Posterior vena cava (tissue), 2 donors: ENCODE results near the gene CFAP46. TPM values are rescaled to one million over a fixed set of nuclear protein-coding genes. Genes with fewer than 3 reads are reported as not detected.
A peak's percentile ranks its signal among the peaks of the same experiment; 100 is the strongest.

Source experiments
- DNase-seq: peaks from one replicate; pipeline ENCODE4 v3.0.0-alpha.2; 2020; ENCODE audit warnings: low spot score
- intact Hi-C, 2 donors: fragments of 100-400 bp; cut with DNase I; formaldehyde crosslinking; loops; one replicate each; pipeline versions ENCODE4 v1.14.1 to v1.14.2; 2022 to 2023
- long read RNA-seq, 2 donors: library from polyadenylated mRNA; unstranded; transcript quantifications; one replicate each; pipeline ENCODE4 v2.0.0, GENCODE V29; 2020 to 2021
- total RNA-seq, 2 donors: library from RNA; stranded (reverse); fragmentation: NEBNext Ultra II Directional; extraction: Animal tissue kit (Norgen Biotek cat#: 25700); gene quantifications; one replicate each; pipeline ENCODE4 v1.2.1, GENCODE V29; 2021
- donor health status: DM: yes; HTN: yes; CAD: no.
- donor health status: DM: yes; HTN: yes; CAD: no.

CFAP46 gene
- total RNA-seq: under 1 TPM; 0.14 to 0.81 TPM
- long read RNA-seq, donor 1: 0 reads
- long read RNA-seq, donor 2: 0 reads

GRCh38 chr10:132942101-132943057, at the start of gene CFAP46:
Gene CFAP46 (minus strand): TSS chr10:132942570. CDS start chr10:132942484, 86 bp downstream.
- intact Hi-C loops: loop anchor here (5.0 to 10.0 kb wide), 2 partner anchors 180 to 182 kb away; no protein-coding TSS in a partner anchor
- DNase-seq: peak; percentile 83

- DNase-seq: no peak
- intact Hi-C loops: no loop called here
Observed at GRCh38 chr10:132991706-132992432, 49.5 kb upstream of the CFAP46 start.

GRCh38 chr10:132990684-132991545, 48.5 kb upstream of the CFAP46 start:
- DNase-seq: peak; percentile 73
- intact Hi-C loops: no loop called here

GRCh38 chr10:132989476-132990415, 47.4 kb upstream of the CFAP46 start:
- DNase-seq: peak; percentile 62
- intact Hi-C loops: loop anchor here in 1 of 2 donors (10.0 kb wide), 1 partner anchor 1065 kb away; no protein-coding TSS in a partner anchor

DNA sequence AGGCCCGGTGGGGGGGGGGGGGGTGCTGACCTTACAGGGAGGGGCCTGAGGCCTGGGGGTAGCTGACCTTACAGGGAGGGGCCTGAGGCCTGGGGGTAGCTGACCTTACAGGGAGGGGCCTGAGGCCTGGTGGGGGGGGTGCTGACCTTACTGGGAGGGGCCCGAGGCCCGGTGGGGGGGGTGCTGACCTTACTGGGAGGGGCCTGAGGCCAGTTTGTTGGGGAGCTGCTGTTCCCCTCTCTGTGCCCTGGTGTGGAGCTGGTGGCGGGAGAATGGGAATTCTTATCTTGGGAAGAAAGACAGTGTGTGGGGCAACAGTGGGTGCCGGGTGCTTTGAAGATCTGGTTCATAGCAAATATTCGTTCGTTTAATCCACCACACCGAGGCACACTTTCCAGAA, 46.6 kb upstream of the CFAP46 start:
- intact Hi-C loops: loop anchor here in 1 of 2 donors (10.0 kb wide), 1 partner anchor 1064 kb away; no protein-coding TSS in a partner anchor
- DNase-seq: peak; percentile 66

DNA sequence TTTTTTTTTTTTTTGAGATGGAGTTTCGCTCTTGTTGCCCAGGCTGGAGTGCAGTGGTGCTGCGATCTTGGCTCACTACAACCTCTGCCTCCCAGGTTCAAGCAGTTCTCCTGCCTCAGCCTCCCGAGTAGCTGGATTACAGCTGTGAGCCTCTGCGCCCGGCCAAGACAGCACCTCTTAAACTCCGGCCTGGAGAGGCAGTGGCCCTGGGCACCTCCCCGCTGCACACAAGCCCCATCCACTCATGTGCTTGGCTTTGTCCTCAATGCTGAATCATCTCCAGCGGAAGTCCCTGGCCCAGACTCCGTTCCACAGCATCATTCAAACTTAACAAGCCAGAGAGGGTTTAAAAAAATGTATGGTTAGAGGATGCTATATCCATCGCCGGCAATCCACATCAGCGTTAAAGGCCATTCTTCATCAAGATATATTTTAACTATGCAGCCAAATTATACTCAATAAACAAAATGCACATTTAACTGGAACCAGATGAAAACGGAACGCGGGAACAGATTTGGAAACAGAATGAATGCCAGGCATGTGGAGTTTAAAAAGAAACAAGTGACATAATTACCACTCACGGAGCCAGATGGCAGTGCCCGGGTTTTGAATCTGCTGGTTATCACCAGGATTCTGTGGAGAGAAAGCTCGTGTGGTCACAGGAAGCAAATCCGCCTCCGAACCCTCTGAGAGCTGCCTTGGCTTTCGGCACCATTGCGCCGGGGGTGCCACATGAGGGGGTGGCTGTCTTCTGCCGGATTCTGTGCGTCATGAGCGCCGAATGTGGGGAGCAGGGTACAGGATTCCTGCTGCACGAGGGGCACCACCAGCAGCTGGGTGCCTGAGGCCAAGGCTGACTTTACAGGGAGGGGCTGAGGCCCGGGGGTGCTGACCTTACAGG, 45.6 kb upstream of the CFAP46 start:
- intact Hi-C loops: loop anchor here in 1 of 2 donors (10.0 kb wide), 1 partner anchor 1063 kb away; no protein-coding TSS in a partner anchor
- peak; percentile 90 for DNase-seq

DNA sequence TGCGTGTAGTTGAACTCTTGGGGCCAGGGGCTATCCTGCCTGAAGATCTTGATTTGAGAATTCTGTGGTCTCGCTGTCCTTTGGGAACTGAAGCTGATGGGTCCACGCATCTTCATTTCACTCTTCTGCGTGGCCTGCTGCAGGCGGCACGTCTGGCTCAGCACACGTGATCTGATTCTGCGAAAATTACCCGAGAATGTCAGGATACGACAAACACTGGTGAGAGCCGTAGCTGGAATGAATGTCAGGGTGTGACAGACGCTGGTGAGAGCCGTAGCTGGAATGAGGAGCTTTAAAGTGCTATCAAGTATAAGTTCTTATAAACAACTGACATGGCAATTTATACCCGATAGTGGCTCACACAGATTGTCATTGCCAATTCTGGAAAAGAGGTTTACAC, 44.6 kb upstream of the CFAP46 start:
- intact Hi-C loops: loop anchor here in 1 of 2 donors (10.0 kb wide), 1 partner anchor 1062 kb away; no protein-coding TSS in a partner anchor
- DNase-seq: peak; percentile 10

- intact Hi-C loops: loop anchor here in 1 of 2 donors (10.0 kb wide), 1 partner anchor 1062 kb away; no protein-coding TSS in a partner anchor
- peak; percentile 64 for DNase-seq
Observed at GRCh38 chr10:132986576-132986975, 44.2 kb upstream of the CFAP46 start.

DNA sequence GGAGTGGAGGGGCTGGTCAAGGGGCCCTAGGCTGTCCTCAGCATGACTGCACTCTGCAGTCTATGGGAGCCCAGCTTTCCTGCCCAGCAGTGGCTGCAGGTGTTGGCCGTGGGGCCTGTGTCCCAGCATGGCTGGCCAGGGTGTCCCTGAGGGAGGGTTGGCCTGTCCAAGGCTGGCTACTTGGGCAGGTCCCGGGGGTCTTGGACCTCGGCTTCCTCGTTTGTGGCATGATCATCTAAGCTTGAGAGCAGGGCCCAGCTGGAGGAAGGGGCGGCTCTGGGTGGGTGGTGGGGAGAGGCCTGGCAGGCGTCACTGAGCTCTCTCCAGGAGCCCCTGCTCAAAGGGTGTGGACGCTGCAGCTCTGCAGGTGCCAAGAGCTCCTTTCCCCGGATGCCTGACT, 43.7 kb upstream of the CFAP46 start:
- intact Hi-C loops: loop anchor here in 1 of 2 donors (10.0 kb wide), 1 partner anchor 1061 kb away; no protein-coding TSS in a partner anchor
- peak; percentile 62 for DNase-seq

DNA sequence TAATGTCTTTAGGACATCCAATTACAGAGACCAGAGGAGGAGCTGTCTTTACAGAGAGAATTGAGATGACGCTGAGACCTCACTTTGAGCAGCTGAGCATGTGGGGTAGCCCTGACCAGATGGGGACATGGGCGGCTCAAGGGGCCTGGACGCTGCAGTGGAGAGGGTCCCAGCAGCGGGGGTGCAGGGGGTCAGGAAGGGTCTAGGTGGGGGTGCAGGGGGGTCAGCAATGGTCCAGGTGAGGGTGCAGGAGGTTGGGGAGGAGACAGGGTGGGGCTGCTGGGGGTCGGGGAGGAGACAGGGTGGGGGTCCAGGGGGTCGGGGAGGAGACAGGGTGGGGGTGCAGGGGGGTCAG, 43.2 kb upstream of the CFAP46 start:
- intact Hi-C loops: loop anchor here in 1 of 2 donors (10.0 kb wide), 1 partner anchor 1061 kb away; no protein-coding TSS in a partner anchor
- peak; percentile 32 for DNase-seq

DNA sequence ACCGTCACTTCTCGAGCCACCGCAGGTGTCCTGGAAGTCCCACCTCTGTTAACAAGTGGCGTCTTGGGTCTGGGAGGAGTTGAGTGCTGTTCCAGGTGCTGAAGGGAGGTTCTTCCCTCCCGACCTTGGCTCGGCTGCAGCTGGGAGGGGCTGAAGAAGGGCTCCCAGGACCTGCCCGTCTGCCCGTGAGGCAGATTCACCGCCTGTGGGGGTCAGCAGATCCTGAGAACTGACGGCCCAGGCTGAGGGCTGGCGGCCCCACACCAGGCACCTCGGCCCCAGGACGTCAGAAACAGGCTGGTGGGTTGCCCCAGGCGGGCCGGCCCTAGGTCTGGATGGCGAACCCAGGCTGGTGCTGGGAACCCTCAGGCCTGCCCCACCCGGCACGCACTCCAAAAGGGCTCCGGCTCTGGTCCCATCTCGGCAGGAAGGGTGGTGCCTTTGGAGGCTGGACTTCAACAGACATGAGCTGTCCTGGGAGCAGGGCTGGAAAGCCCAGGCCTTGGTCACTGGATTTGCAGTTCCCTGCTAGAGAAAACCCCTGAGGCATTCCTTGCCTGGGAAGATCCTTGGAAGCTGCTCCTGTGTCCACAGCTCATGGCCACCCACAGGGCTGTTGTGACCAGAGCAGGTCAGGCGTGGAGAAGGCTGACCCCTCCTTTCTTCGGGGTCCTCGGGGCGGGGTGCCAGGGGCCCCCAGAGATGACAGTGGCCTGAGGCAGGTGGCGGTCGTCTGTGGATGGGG, 42.6 kb upstream of the CFAP46 start:
- intact Hi-C loops: loop anchor here in 1 of 2 donors (10.0 kb wide), 1 partner anchor 1060 kb away; no protein-coding TSS in a partner anchor
- DNase-seq: peak; percentile 76

GRCh38 chr10:132984008-132984295, 41.6 kb upstream of the CFAP46 start:
- intact Hi-C loops: loop anchor here in 1 of 2 donors (10.0 kb wide), 1 partner anchor 1059 kb away; no protein-coding TSS in a partner anchor
- peak; percentile 70 for DNase-seq

GRCh38 chr10:132983252-132984007, 41.1 kb upstream of the CFAP46 start:
- peak; percentile 78 for DNase-seq
- intact Hi-C loops: loop anchor here in 1 of 2 donors (10.0 kb wide), 1 partner anchor 1059 kb away; no protein-coding TSS in a partner anchor

GRCh38 chr10:132982301-132982989, 40.1 kb upstream of the CFAP46 start:
- peak; percentile 83 for DNase-seq
- intact Hi-C loops: loop anchor here in 1 of 2 donors (10.0 kb wide), 1 partner anchor 1058 kb away; no protein-coding TSS in a partner anchor
